Immature natural killer cell (primary cell): ENCODE results near the gene TMEM33. TPM values are rescaled to one million over a fixed set of nuclear protein-coding genes. Genes with fewer than 3 reads are reported as not detected.

Experiments used
- DNase-seq, 3 donors: peaks; one replicate each; pipeline ENCODE4 v3.0.0; 2022; ENCODE audit warnings: mixed read lengths in 1 of 3
- H3K27ac Mint-ChIP-seq, 6 donors: one replicate each; pipeline ENCODE4 v1.8.0; 2020; ENCODE audit warnings: mixed read lengths in 6 of 6, mild to moderate bottlenecking in 5 of 6, inconsistent platforms in 4 of 6, moderate library complexity in 3 of 6
- H3K27me3 Mint-ChIP-seq, 3 donors: one replicate each; pipeline ENCODE4 v1.8.0; 2020 to 2021; ENCODE audit warnings: low read depth in 3 of 3, mild to moderate bottlenecking in 3 of 3, mixed read lengths in 3 of 3, moderate library complexity in 3 of 3, inconsistent platforms in 1 of 3
- H3K36me3 Mint-ChIP-seq, 3 donors: one replicate each; pipeline ENCODE4 v1.8.0; 2020; ENCODE audit warnings: mixed read lengths in 3 of 3, inconsistent platforms in 2 of 3, mild to moderate bottlenecking in 2 of 3
- H3K4me1 Mint-ChIP-seq, 2 donors: one replicate each; pipeline ENCODE4 v1.8.0; 2020; ENCODE audit warnings: inconsistent platforms in 2 of 2, mild to moderate bottlenecking in 2 of 2, mixed read lengths in 2 of 2, moderate library complexity in 1 of 2
- H3K4me3 Mint-ChIP-seq, 5 donors: one replicate each; pipeline ENCODE4 v1.8.0; 2020; ENCODE audit warnings: mild to moderate bottlenecking in 5 of 5, mixed read lengths in 5 of 5, inconsistent platforms in 3 of 5, moderate library complexity in 3 of 5
- H3K9me3 Mint-ChIP-seq, 6 donors: one replicate each; pipeline ENCODE4 v1.8.0; 2020; ENCODE audit warnings: mild to moderate bottlenecking in 6 of 6, mixed read lengths in 6 of 6, inconsistent platforms in 4 of 6, moderate library complexity in 3 of 6
- polyA plus RNA-seq, 3 donors: library from polyadenylated mRNA; unstranded; fragments of 300-500 nt; fragmentation: Illumina TruSeq; gene quantifications; one replicate each; pipeline ENCODE4 v1.2.3, GENCODE V29; 2021

The TMEM33 gene
- polyA plus RNA-seq, 3 donors from 2014 or later = 11.0 to 31.4 (median 14.1) TPM

GRCh38 chr4:41957634-41958033 lies 22.4 kb downstream of the TMEM33 start:
- Mint-ChIP-seq H3K4me3 (no peak overlapping the region), H3K36me3 (peaks cover 0 to 20% (median 4%) of the 10 kb centered on the region in 3 donors), H3K4me1 (peaks cover 0 to under 1% of the 10 kb centered on the region in 2 donors), H3K9me3 (no peaks in the 10 kb centered on the region), H3K27ac (no peak overlapping the region), H3K27me3 (no peaks in the 10 kb centered on the region)
- DNase-seq = peak; percentile 9 to 18 (median 15)

- Mint-ChIP-seq H3K4me1 (no peaks in the 10 kb centered on the region), H3K9me3 (peaks cover 0 to 2% (median under 1%) of the 10 kb centered on the region in 6 donors), H3K27me3 (no peaks in the 10 kb centered on the region), H3K36me3 (peaks cover 2% of the 10 kb centered on the region in 3 donors), H3K4me3 (no peak overlapping the region), H3K27ac (no peak overlapping the region)
- DNase-seq = peak in 1 of 3 donors; percentile 6
Measured at GRCh38 chr4:41963105-41963504, 27.9 kb downstream of the TMEM33 start.

GRCh38 chr4:41964401-41964800 lies 29.2 kb downstream of the TMEM33 start:
- Mint-ChIP-seq H3K27ac (no peak overlapping the region), H3K9me3 (peaks cover 0 to 6% (median 4%) of the 10 kb centered on the region in 6 donors), H3K4me3 (no peak overlapping the region), H3K36me3 (peaks cover 5 to 6% (median 6%) of the 10 kb centered on the region in 3 donors), H3K27me3 (no peaks in the 10 kb centered on the region), H3K4me1 (no peaks in the 10 kb centered on the region)
- DNase-seq = no peak

- H3K9me3 Mint-ChIP-seq = peaks cover 0 to 6% (median 5%) of the 10 kb centered on the region in 6 donors
- no peak overlapping the region for H3K4me3 Mint-ChIP-seq
- H3K36me3 Mint-ChIP-seq = peaks cover 5 to 6% (median 6%) of the 10 kb centered on the region in 3 donors
- H3K27ac Mint-ChIP-seq = no peak overlapping the region
- no peak for DNase-seq
- no peaks in the 10 kb centered on the region for H3K27me3 Mint-ChIP-seq
- no peaks in the 10 kb centered on the region for H3K4me1 Mint-ChIP-seq
Measured at GRCh38 chr4:41967392-41967791, 32.2 kb downstream of the TMEM33 start.

- H3K27ac Mint-ChIP-seq = peak overlapping the region in 1 of 6 donors; percentile 24
- peaks cover 5 to 6% (median 6%) of the 10 kb centered on the region in 3 donors for H3K36me3 Mint-ChIP-seq
- H3K27me3 Mint-ChIP-seq = peaks cover 0 to 3% (median 0%) of the 10 kb centered on the region in 3 donors
- H3K4me1 Mint-ChIP-seq = no peaks in the 10 kb centered on the region
- no peak for DNase-seq
- no peak overlapping the region for H3K4me3 Mint-ChIP-seq
- peaks cover 0 to 6% (median 5%) of the 10 kb centered on the region in 6 donors for H3K9me3 Mint-ChIP-seq
Measured at GRCh38 chr4:41969671-41970070, 34.4 kb downstream of the TMEM33 start.

- no peak overlapping the region for H3K27ac Mint-ChIP-seq
- no peaks in the 10 kb centered on the region for H3K36me3 Mint-ChIP-seq
- DNase-seq = no peak
- peaks cover 0 to 2% (median 0%) of the 10 kb centered on the region in 6 donors for H3K9me3 Mint-ChIP-seq
- peaks cover 0 to 3% (median 0%) of the 10 kb centered on the region in 3 donors for H3K27me3 Mint-ChIP-seq
- no peak overlapping the region for H3K4me3 Mint-ChIP-seq
- no peaks in the 10 kb centered on the region for H3K4me1 Mint-ChIP-seq
Measured at GRCh38 chr4:41975341-41975740, 40.1 kb downstream of the TMEM33 start.

- no peak for DNase-seq
- H3K36me3 Mint-ChIP-seq = no peaks in the 10 kb centered on the region
- H3K9me3 Mint-ChIP-seq = no peaks in the 10 kb centered on the region
- no peak overlapping the region for H3K4me3 Mint-ChIP-seq
- peaks cover 0 to 5% (median 0%) of the 10 kb centered on the region in 3 donors for H3K27me3 Mint-ChIP-seq
- no peaks in the 10 kb centered on the region for H3K4me1 Mint-ChIP-seq
- no peak overlapping the region for H3K27ac Mint-ChIP-seq
Measured at GRCh38 chr4:41976775-41977516, 41.7 kb downstream of the TMEM33 start.

GRCh38 chr4:41977709-41978108 lies 42.5 kb downstream of the TMEM33 start:
- Mint-ChIP-seq H3K27me3 (peaks cover 0 to 5% (median 0%) of the 10 kb centered on the region in 3 donors), H3K36me3 (no peaks in the 10 kb centered on the region)

GRCh38 chr4:41981456-41981855 lies 46.2 kb downstream of the TMEM33 start, which contains the start of gene DCAF4L1:
TSS of gene DCAF4L1 (plus strand) at chr4:41981756. CDS start at chr4:41981793, 37 bp downstream.
- Mint-ChIP-seq H3K4me1 (no peaks in the 10 kb centered on the region), H3K27me3 (peaks cover 1 to 2% (median 2%) of the 10 kb centered on the region in 3 donors), H3K36me3 (peaks cover 0 to 2% (median 0%) of the 10 kb centered on the region in 3 donors), H3K9me3 (no peaks in the 10 kb centered on the region), H3K4me3 (no peak within 1 kb of the TSS), H3K27ac (no peak within 1 kb of the TSS)
- no peak for DNase-seq

More at GRCh38 chr4:41977709-41978108, 42.5 kb downstream of the TMEM33 start:
- DNase-seq = no peak
- Mint-ChIP-seq H3K9me3 (no peaks in the 10 kb centered on the region), H3K27ac (no peak overlapping the region), H3K4me3 (no peak overlapping the region), H3K4me1 (no peaks in the 10 kb centered on the region)

- no peak for DNase-seq
- Mint-ChIP-seq H3K36me3 (peaks cover 0 to 4% (median 0%) of the 10 kb centered on the region in 3 donors), H3K4me3 (no peak overlapping the region), H3K4me1 (no peaks in the 10 kb centered on the region), H3K27ac (no peak overlapping the region), H3K27me3 (peaks cover 2 to 7% (median 4%) of the 10 kb centered on the region in 3 donors), H3K9me3 (no peaks in the 10 kb centered on the region)
Measured at GRCh38 chr4:41982716-41983115, 47.5 kb downstream of the TMEM33 start.

- Mint-ChIP-seq H3K4me1 (peaks cover 9 to 10% of the 10 kb centered on the region in 2 donors), H3K36me3 (peaks cover 0 to 8% (median 0%) of the 10 kb centered on the region in 3 donors), H3K27me3 (peaks cover 5 to 11% (median 11%) of the 10 kb centered on the region in 3 donors), H3K9me3 (no peaks in the 10 kb centered on the region), H3K4me3 (no peak overlapping the region), H3K27ac (no peak overlapping the region)
- no peak for DNase-seq
Measured at GRCh38 chr4:41985151-41985550, 49.9 kb downstream of the TMEM33 start.

- peak overlapping the region; percentile 96 to 100 (median 98) for H3K4me3 Mint-ChIP-seq
- no peak for DNase-seq
- no peaks in the 10 kb centered on the region for H3K9me3 Mint-ChIP-seq
- peaks cover 0 to 8% (median 0%) of the 10 kb centered on the region in 3 donors for H3K36me3 Mint-ChIP-seq
- peaks cover 5 to 18% (median 18%) of the 10 kb centered on the region in 3 donors for H3K27me3 Mint-ChIP-seq
- peak overlapping the region; percentile 96 to 100 (median 98) for H3K27ac Mint-ChIP-seq
- peaks cover 26 to 38% of the 10 kb centered on the region in 2 donors for H3K4me1 Mint-ChIP-seq
Measured at GRCh38 chr4:41989994-41990364, 54.8 kb downstream of the TMEM33 start.

- Mint-ChIP-seq H3K4me1 (peaks cover 30 to 44% of the 10 kb centered on the region in 2 donors), H3K36me3 (peaks cover 0 to 8% (median 0%) of the 10 kb centered on the region in 3 donors), H3K9me3 (no peaks in the 10 kb centered on the region), H3K4me3 (peak within 1 kb of the TSS; percentile 96 to 100 (median 98)), H3K27ac (peak within 1 kb of the TSS; percentile 96 to 100 (median 98)), H3K27me3 (peaks cover 5 to 18% (median 18%) of the 10 kb centered on the region in 3 donors)
- peak; percentile 92 to 94 (median 93) for DNase-seq
Measured at GRCh38 chr4:41990365-41991111, 55.3 kb downstream of the TMEM33 start, which contains the start of gene SLC30A9. TSS of gene SLC30A9 (plus strand) at chr4:41990530. CDS start at chr4:41990652, 122 bp downstream.
